ENCODE data around the gene CATSPERZ.
"Not testable (repeated sequence)": the region's sequence is repeated elsewhere in the genome, so short reads cannot be mapped to it uniquely, and the experiment has no call there.

CATSPERZ gene

DNA sequence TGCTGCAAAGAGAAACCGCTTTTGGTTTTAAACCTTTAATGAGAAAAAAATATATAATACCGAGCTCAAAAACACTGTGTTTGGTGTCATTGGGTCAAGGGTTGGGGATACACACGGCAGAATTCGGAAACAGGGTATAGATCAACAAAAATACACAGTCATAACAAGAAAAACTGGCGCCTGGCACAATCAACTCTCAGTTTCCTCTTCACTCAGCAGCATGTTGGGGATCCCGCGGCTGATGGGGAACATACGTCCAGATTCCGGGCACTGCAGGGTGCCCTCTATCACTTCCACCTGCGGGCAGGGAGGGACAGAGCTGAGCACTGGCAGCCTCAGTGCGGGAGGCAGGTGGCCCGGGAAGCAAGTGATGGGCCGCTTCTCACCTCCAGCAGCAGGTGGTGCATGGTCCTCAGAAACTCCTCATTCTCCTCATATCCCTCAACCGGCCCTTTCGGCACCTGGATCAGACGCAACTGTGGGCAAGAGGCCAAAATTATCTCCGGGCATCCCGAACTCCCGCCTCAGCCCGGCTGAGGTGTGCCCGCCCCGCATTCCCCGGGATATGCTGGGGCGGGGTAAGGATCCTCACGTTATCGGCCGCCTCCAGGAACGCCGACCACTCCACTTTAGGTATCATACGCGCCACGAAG lies 16.6 kb downstream of the CATSPERZ start:
- H3K27ac Mint-ChIP-seq, result peak overlapping the region; percentile 98
- no peaks in the 10 kb centered on the region for H3K9me3 Mint-ChIP-seq
- H3K4me3 Mint-ChIP-seq, result peak overlapping the region; percentile 97
- ATAC-seq (peak; percentile 0), DNase-seq (ENCODE audit: low spot score in 2 of 2) (peak in 1 of 2 donors; percentile 77)
- peaks cover 79% of the 10 kb centered on the region for H3K36me3 Mint-ChIP-seq
- peaks cover 71% of the 10 kb centered on the region for H3K4me1 Mint-ChIP-seq

DNA sequence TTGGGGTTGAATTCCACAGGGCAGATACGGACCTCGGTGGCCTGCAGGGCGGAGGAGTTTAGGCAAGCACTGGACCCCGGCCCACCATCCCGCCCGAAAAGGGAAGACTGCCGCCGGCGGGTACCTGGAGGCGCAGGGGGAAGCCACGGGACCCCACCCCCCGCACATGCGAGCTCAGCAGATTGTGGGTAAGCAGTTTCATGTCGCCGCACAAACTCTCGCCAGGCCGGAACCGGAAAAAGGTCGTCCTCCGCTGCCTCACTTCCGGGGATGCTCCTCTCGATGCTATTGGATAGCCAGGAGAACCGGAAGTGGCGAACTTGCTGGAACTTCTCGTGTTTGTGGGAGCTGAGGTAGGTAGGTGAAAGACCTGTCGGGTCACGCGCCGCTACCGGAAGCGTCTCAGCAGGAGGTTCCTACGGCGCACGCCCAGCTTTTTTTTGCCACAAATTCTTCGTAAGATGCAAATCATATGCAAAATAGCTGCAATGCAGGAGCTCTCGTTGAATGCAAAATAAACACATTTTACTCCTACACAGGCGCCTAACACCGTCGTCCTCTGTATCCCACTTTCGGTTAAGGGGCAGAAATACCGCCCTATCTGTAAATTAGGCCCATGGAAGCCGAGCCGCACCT lies 17.3 kb downstream of the CATSPERZ start, which contains the start of gene TRMT112:
TRMT112 (minus strand) TSS at position 235 of the 636 bp plus-strand sequence; CDS start at position 202, 33 bp downstream.
- ATAC-seq (peak; percentile 81), DNase-seq (ENCODE audit: low spot score in 2 of 2) (peak; percentile 80 to 97)
- H3K9me3 Mint-ChIP-seq, result no peaks in the 10 kb centered on the region
- peaks cover 69% of the 10 kb centered on the region for H3K4me1 Mint-ChIP-seq
- peak within 1 kb of the TSS; percentile 98 for H3K27ac Mint-ChIP-seq
- peak within 1 kb of the TSS; percentile 97 for H3K4me3 Mint-ChIP-seq
- peaks cover 82% of the 10 kb centered on the region for H3K36me3 Mint-ChIP-seq

DNA sequence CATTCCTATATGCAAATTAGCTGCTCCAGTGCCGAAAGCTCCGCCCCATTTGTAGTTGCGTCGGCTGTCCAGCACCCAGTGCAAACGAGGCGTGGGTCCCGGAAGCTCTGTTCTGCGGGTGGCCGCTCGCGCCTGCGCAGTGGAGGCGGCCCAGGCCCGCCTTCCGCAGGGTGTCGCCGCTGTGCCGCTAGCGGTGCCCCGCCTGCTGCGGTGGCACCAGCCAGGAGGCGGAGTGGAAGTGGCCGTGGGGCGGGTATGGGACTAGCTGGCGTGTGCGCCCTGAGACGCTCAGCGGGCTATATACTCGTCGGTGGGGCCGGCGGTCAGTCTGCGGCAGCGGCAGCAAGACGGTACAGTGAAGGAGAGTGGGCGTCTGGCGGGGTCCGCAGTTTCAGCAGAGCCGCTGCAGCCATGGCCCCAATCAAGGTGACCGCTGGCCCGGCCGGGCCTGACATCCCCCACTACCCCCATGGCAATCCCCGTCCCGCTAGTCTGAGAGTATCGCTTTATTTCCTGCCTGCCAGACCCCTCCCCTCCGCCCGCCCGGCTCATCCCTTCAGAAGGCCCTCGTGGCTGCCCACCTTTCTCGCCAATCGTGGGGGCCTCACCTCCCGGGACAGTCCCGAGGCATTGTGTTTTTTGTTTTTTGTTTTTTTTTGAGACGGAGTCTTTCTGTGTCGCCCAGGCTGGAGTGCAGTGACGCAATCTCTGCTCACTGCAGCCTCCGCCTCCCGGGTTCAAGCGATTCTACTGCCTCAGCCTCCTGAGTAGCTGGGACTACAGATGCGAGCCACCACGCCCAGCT lies 18.0 kb downstream of the CATSPERZ start, which contains the start of gene PRDX5:
PRDX5 (plus strand) TSS at position 161 of the 805 bp plus-strand sequence; CDS start at position 256, 95 bp downstream.
- Mint-ChIP-seq H3K9me3 (no peaks in the 10 kb centered on the region), H3K4me1 (peaks cover 62% of the 10 kb centered on the region), H3K4me3 (peak within 1 kb of the TSS; percentile 97), H3K27ac (peak within 1 kb of the TSS; percentile 98), H3K36me3 (peaks cover 85% of the 10 kb centered on the region)
- DNase-seq (ENCODE audit: low spot score in 2 of 2), result peak; percentile 92 to 97
- peak; percentile 89 for ATAC-seq

DNA sequence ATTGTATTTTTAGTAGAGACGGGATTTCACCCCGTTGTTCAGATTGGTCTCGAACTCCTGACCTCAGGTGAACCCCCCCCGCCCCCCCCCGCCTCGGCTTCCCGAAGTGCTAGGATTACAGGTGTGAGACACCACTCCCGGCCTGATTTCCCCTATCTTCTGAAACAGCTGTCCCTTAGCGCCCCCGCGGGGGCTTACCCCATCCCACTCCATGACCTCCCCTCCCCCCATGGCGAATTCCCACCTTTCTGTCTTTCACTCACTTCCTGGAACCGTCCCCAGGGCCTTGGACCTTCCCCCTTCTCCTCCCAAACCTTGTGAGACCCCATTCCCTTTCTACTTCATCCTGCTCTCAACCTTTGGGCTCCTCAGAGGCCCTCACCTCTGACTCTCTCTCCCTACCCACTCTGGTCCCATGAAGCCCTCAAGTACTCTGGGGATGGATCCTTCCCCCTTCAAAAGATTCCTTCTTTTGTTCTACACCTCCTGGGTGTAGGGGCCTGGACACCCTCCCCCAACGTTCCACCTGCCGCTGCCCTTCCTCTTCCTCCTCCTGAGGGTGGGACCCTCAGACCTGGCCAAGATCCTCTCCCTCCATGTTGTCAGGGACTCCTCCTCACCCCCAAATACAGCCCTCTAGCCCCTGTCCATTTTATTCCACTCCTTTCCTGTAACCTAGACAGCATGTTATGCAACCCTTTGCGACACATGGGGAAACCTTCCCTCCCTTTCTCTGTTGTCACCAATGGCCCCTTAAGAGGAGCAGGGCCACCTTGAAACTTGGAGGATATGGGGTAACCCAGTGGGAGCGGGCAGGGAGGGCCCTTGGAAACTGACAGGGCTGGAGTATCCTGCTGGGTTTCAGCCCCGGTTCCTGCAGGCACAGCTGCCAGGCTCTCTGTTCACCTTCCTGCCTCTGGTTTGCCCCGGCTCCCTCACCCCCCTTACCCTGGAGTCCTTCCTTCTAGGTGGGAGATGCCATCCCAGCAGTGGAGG lies 18.9 kb downstream of the CATSPERZ start:
- DNase-seq (ENCODE audit: low spot score in 2 of 2) (no peak), ATAC-seq (no peak)
- H3K36me3 Mint-ChIP-seq, result peaks cover 83% of the 10 kb centered on the region
- no peaks in the 10 kb centered on the region for H3K9me3 Mint-ChIP-seq
- peak overlapping the region; percentile 97 for H3K4me3 Mint-ChIP-seq
- H3K4me1 Mint-ChIP-seq, result peaks cover 59% of the 10 kb centered on the region
- H3K27ac Mint-ChIP-seq, result peak overlapping the region; percentile 98

DNA sequence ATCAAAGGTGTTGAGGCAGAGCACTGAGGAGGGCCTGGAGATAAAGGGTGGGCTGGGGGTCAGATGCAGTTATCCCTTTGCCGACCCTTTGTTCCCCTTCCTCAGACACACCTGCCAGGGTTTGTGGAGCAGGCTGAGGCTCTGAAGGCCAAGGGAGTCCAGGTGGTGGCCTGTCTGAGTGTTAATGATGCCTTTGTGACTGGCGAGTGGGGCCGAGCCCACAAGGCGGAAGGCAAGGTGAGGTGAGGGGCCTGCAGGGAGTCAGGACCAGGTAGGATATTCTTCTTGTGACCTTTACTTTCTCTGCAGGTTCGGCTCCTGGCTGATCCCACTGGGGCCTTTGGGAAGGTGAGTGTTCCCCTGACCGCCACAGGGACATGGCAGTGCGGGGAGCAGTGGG lies 20.4 kb downstream of the CATSPERZ start:
- Mint-ChIP-seq H3K4me3 (no peak overlapping the region), H3K9me3 (no peaks in the 10 kb centered on the region), H3K4me1 (peaks cover 53% of the 10 kb centered on the region), H3K27ac (peak overlapping the region; percentile 36), H3K36me3 (peaks cover 71% of the 10 kb centered on the region)
- DNase-seq (ENCODE audit: low spot score in 2 of 2), result no peak
- no peak for ATAC-seq

DNA sequence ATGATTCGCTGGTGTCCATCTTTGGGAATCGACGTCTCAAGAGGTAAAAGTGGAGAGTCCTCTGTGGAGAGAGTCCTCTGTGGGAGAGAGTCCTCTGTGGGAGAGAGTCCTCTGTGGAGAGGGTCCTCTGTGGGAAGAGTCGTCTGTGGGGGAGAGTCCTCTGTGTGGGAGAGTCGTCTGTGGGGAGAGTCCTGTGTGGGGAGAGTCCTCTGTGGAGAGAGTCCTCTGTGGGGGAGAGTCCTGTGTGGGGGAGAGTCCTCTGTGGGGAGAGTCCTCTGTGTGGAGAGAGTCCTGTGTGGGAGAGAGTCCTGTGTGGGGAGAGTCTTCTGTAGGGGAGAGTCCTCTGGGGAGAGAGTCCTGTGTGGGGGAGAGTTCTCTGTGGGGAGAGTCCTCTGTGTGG lies 20.9 kb downstream of the CATSPERZ start:
- Mint-ChIP-seq H3K9me3 (no peaks in the 10 kb centered on the region), H3K27ac (peak overlapping the region; percentile 36), H3K36me3 (peaks cover 71% of the 10 kb centered on the region), H3K4me1 (peaks cover 52% of the 10 kb centered on the region), H3K4me3 (no peak overlapping the region)
- no peak for DNase-seq (ENCODE audit: low spot score in 2 of 2)
- no peak for ATAC-seq

DNA sequence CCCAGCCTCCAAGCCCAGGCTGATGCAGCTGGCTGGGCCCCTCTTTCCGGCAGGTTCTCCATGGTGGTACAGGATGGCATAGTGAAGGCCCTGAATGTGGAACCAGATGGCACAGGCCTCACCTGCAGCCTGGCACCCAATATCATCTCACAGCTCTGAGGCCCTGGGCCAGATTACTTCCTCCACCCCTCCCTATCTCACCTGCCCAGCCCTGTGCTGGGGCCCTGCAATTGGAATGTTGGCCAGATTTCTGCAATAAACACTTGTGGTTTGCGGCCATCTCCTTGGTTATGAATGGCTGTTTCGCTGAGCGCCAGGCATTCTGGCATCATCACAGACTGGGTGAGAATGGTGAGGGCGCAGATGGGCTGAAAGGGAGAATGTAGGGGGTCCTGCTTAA lies 21.4 kb downstream of the CATSPERZ start:
- Mint-ChIP-seq H3K27ac (peak overlapping the region; percentile 36), H3K36me3 (peaks cover 66% of the 10 kb centered on the region), H3K4me3 (no peak overlapping the region), H3K4me1 (peaks cover 47% of the 10 kb centered on the region), H3K9me3 (no peaks in the 10 kb centered on the region)
- no peak for DNase-seq (ENCODE audit: low spot score in 2 of 2)
- ATAC-seq, result no peak

DNA sequence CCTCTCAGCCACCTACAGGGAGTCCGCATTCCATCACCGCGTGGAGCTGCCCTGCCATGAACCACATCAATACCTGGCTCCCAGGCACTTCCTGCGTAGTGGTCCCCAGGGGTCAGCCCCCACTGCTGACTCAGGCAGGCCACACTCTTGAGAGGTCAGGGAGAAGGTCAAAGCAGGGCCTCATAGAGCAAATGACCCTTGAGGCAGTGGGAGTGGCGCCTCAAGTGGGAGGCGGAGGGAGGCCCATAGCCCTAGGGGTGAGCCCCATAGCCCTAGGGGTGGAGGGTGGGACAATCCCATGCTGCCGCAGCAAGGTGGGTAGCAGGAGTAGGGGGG lies 22.7 kb downstream of the CATSPERZ start:
- H3K27ac Mint-ChIP-seq, result no peak overlapping the region
- ATAC-seq (no peak), DNase-seq (ENCODE audit: low spot score in 2 of 2) (no peak)
- peaks cover 53% of the 10 kb centered on the region for H3K36me3 Mint-ChIP-seq
- H3K9me3 Mint-ChIP-seq, result no peaks in the 10 kb centered on the region
- H3K4me3 Mint-ChIP-seq, result no peak overlapping the region
- H3K4me1 Mint-ChIP-seq, result peaks cover 36% of the 10 kb centered on the region

DNA sequence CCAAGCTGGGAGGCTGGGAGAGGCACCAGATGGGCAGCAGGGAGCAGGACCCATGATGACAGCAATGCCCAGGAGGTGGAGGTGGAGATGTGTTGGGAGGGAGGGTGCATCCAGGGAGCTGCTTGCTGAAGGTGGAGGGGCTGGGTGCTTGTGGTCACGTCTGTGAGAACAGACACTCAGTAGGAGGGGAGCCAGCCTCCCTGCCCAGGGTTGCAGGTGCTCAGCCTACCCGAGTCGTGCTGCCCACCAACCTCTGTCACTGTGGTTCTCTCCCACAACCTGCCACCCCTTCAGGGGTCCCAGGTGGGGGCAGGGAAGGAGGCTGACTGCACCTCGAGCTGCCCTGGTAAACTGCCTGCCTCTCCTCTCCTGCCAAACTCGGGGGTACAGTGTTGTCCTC lies 23.2 kb downstream of the CATSPERZ start:
- H3K36me3 Mint-ChIP-seq, result peaks cover 48% of the 10 kb centered on the region
- ATAC-seq (no peak), DNase-seq (ENCODE audit: low spot score in 2 of 2) (no peak)
- H3K9me3 Mint-ChIP-seq, result no peaks in the 10 kb centered on the region
- peaks cover 31% of the 10 kb centered on the region for H3K4me1 Mint-ChIP-seq
- H3K4me3 Mint-ChIP-seq, result no peak overlapping the region
- peak overlapping the region; percentile 78 for H3K27ac Mint-ChIP-seq

DNA sequence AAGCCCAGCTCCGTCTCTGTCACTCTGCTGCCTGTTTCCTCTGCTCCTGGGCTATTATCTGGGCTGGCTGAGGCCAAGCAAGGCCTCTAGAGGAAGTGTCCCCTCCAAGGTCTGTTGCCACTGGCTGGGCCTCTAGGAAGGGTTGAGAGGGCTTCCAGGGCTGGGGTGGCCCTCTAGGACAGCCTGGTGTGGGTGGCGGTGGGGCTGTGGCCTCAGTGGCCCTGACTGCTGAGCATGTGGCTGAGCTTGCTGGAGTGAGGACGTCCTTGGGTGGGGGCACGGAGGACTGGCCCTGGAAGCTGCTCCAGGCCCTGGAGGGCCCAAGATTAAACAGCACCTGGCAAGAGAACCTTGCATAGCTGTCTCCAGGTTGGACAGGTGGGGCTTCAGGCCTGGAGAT lies 23.8 kb downstream of the CATSPERZ start:
- not testable (repeated sequence) for H3K4me3 Mint-ChIP-seq; ATAC-seq; H3K9me3 Mint-ChIP-seq; DNase-seq (ENCODE audit: low spot score in 2 of 2)
- Mint-ChIP-seq H3K4me1 (peaks cover 27% of the 10 kb centered on the region), H3K27ac (peak overlapping the region; percentile 78), H3K36me3 (peaks cover 42% of the 10 kb centered on the region)

DNA sequence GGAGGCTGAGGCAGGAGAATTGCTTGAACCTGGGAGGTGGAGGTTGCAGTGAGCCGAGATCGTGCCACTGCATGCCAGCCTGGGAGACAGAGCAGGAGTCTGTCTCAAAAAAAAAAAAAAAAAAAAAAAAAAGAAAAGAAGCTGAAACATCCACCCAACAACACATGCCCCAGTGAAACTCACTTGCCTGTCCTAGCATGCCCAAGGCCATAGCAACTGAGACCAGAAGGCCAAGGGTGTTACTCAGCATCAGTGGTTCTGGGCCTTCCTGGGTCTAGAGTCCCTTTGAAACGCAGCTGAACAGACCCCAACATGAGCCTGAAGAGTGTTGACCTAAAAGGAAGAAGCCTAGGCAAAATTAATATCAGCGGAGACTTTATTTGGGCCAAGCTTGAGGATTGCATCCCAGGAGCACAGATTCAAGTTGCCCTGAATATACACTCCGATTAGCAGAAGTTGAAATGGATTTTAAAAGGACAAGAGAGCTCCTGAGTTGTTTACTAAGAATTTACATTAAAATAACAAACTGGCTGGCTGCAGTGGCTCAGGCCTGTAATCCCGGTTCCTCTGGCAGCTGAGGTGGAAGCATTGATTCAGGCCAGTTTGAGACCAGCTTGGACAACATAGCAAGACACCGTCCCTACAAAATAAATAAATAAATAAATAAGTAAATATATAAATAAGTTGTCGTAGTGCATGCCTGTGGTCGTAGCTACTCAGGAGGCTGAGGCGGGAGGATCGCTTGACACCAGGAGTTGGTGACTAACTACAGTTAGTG lies 24.7 kb downstream of the CATSPERZ start:
- Mint-ChIP-seq H3K4me1 (peaks cover 19% of the 10 kb centered on the region), H3K27ac (no peak overlapping the region), H3K9me3 (no peaks in the 10 kb centered on the region), H3K36me3 (peaks cover 33% of the 10 kb centered on the region), H3K4me3 (no peak overlapping the region)
- DNase-seq (ENCODE audit: low spot score in 2 of 2) (no peak), ATAC-seq (no peak)

DNA sequence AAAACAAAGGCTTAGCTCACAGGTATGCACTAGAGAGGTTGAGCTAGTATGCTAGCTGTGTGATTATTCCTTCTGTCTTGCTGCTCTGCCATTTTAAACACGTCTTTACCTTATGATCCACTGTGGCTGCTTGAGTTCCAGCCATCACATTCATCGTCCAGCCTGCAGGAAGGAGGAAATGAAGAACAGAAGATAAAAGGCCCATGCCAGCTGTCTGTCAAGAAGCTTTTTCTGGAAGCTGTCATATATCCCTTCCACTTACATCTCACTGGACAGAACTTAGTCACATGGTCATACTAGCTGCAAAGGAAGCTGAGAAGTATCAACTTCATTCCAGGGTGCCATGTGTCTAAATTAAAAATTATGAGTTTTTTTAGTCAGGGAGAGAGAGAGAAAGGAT lies 27.2 kb downstream of the CATSPERZ start:
- H3K27ac Mint-ChIP-seq, result no peak overlapping the region
- no peaks in the 10 kb centered on the region for H3K9me3 Mint-ChIP-seq
- H3K4me1 Mint-ChIP-seq, result peaks cover 16% of the 10 kb centered on the region
- H3K36me3 Mint-ChIP-seq, result peaks cover 9% of the 10 kb centered on the region
- DNase-seq (ENCODE audit: low spot score in 2 of 2) (no peak), ATAC-seq (no peak)
- H3K4me3 Mint-ChIP-seq, result no peak overlapping the region

DNA sequence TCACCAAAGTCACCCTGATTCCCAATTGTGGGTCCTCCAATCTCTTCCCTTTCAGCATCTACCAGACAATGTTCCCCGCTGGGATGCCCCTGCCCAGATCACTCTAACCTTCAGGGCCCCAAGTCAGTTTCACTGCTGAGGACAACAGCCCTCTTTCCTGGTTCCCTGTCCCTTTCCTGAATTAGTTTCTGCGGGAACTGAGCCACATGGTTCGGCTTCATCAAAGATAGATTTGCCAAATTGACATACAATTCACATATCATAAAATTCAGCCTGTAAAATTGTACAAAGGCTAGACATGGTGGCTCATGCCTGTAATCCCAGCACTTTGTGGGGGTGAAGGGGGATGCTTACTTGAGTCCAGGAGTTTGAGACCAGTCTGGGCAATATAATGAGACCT lies 27.8 kb downstream of the CATSPERZ start:
- H3K27ac Mint-ChIP-seq, result no peak overlapping the region
- ATAC-seq, result no peak

DNA sequence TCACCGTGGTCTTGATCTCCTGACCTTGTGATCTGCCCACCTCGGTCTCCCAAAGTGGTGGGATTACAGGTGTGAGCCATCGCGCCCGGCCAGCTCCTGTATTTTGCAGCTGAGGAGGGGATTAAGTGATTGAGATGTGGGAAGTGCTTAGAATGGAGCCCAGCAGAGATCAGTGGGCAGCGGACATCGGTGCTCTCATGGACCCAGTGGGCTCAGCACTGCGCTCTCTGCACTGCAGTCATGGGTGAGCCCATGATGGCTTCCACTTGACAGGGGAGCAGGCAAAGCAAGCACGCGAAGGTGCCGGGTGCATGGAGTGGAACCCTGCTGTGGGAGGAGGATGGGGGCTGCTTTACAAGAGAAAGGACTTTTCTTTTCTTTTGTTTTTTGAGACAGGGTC lies 30.7 kb downstream of the CATSPERZ start:
- H3K4me3 Mint-ChIP-seq, result no peak overlapping the region
- H3K4me1 Mint-ChIP-seq, result peaks cover 27% of the 10 kb centered on the region
- DNase-seq (ENCODE audit: low spot score in 2 of 2) (no peak), ATAC-seq (no peak)
- H3K27ac Mint-ChIP-seq, result no peak overlapping the region
- no peaks in the 10 kb centered on the region for H3K9me3 Mint-ChIP-seq
- H3K36me3 Mint-ChIP-seq, result peaks cover 18% of the 10 kb centered on the region

More for the DNA sequence above, 27.8 kb downstream of the CATSPERZ start:
- H3K4me3 Mint-ChIP-seq, result no peak overlapping the region
- peaks cover 16% of the 10 kb centered on the region for H3K4me1 Mint-ChIP-seq
- peaks cover 4% of the 10 kb centered on the region for H3K36me3 Mint-ChIP-seq
- no peak for DNase-seq (ENCODE audit: low spot score in 2 of 2)
- no peaks in the 10 kb centered on the region for H3K9me3 Mint-ChIP-seq

Data from stimulated activated effector memory CD8-positive, alpha-beta T cell treated with anti-CD3 and anti-CD28 coated beads, Interleukin-12 subunit alpha, Interleukin-12 subunit beta, amount 100 ng/mL, for 72 hours (primary cell).